ENCODE results near the gene PARP12.
A peak's percentile ranks its signal among the peaks of the same experiment; 100 is the strongest.
"Not testable (repeated sequence)": the region's sequence is repeated elsewhere in the genome, so short reads cannot be mapped to it uniquely, and the experiment has no call there.

Gene PARP12

GRCh38 chr7:140062528-140063299, at the start of gene PARP12:
TSS of gene PARP12 (minus strand) at chr7:140062951. CDS start at chr7:140062847, 104 bp downstream.
- peak; percentile 62 to 91 for DNase-seq

- DNase-seq, result not testable (repeated sequence)
Observed at GRCh38 chr7:140108777-140109176, 46.0 kb upstream of the PARP12 start.

GRCh38 chr7:140096459-140096858, 33.7 kb upstream of the PARP12 start:
- DNase-seq, result peak in 1 of 2 experiments; percentile 10

- DNase-seq, result no peak
Observed at GRCh38 chr7:140093375-140093774, 30.6 kb upstream of the PARP12 start.

- no peak for DNase-seq
Observed at GRCh38 chr7:140085447-140085846, 22.7 kb upstream of the PARP12 start.

GRCh38 chr7:140084972-140085371, 22.2 kb upstream of the PARP12 start:
- DNase-seq, result no peak

- no peak for DNase-seq
Observed at GRCh38 chr7:140084142-140084655, 21.4 kb upstream of the PARP12 start.

- DNase-seq, result no peak
Observed at GRCh38 chr7:140082770-140083169, 20.0 kb upstream of the PARP12 start.

GRCh38 chr7:140081774-140082425, 19.1 kb upstream of the PARP12 start:
- DNase-seq, result no peak

- DNase-seq, result no peak
Observed at GRCh38 chr7:140080919-140081318, 18.2 kb upstream of the PARP12 start.

GRCh38 chr7:140079121-140079536, 16.4 kb upstream of the PARP12 start:
- DNase-seq, result peak in 1 of 2 experiments; percentile 37

- no peak for DNase-seq
Observed at GRCh38 chr7:140078392-140078791, 15.6 kb upstream of the PARP12 start.

GRCh38 chr7:140074780-140075179, 12.0 kb upstream of the PARP12 start:
- DNase-seq, result no peak

GRCh38 chr7:140070546-140070945, 7.8 kb upstream of the PARP12 start:
- DNase-seq, result no peak

- no peak for DNase-seq
Observed at GRCh38 chr7:140069298-140069949, 6.7 kb upstream of the PARP12 start.

GRCh38 chr7:140068033-140068432, 5.3 kb upstream of the PARP12 start:
- no peak for DNase-seq

GRCh38 chr7:140067052-140067451, 4.3 kb upstream of the PARP12 start:
- DNase-seq, result no peak

- peak; percentile 62 to 79 for DNase-seq
Observed at GRCh38 chr7:140062118-140062527, 628 bp downstream of the PARP12 start.

GRCh38 chr7:140061607-140061930, 1.2 kb downstream of the PARP12 start:
- DNase-seq, result no peak

- DNase-seq, result no peak
Observed at GRCh38 chr7:140060788-140061606, 1.8 kb downstream of the PARP12 start.

GRCh38 chr7:140060243-140060630, 2.5 kb downstream of the PARP12 start:
- no peak for DNase-seq

GRCh38 chr7:140059273-140060242, 3.2 kb downstream of the PARP12 start:
- no peak for DNase-seq
